ENCODE measurements around the gene BLOC1S4.

- no peak for TF ChIP-seq CTCF (conservative IDR thresholded peaks at IDR 0.05; ENCODE audit: low read depth in 2 of 2)
- no peak for TF ChIP-seq EZH2 (IDR thresholded peaks at IDR 0.05; ENCODE audit: low read depth, unreplicated experiment)
- no peak for TF ChIP-seq POLR2AphosphoS5 (IDR thresholded peaks at IDR 0.05; ENCODE audit: low read depth)
Observed at GRCh38 chr4:6692379-6692778, 23.6 kb upstream of the BLOC1S4 start.

Measured in GM23338 (cell line).